Sigmoid colon (tissue), 4 donors: ENCODE data around the gene C7.

Source experiments
- CTCF ChIP-seq, 4 experiments: fragments of 450-650 bp in 3 of 4; fragments of 200-600 bp in 1 of 4; IDR thresholded peaks; one replicate each; pipeline ENCODE4 v1.5.1; 2016 to 2019; ENCODE audit warnings: antibody characterized with exemption in 4 of 4, mild to moderate bottlenecking in 3 of 4, moderate library complexity in 2 of 4
- EP300 ChIP-seq, 4 donors: sonication (generic); formaldehyde crosslinking; IDR thresholded peaks; one replicate each; pipeline ENCODE4 v1.6.1; 2017; ENCODE audit warnings: antibody characterized with exemption in 4 of 4
- POLR2A ChIP-seq, 2 donors: fragments of 450-650 bp; IDR thresholded peaks; one replicate each; pipeline ENCODE4 v1.6.1; 2016; ENCODE audit warnings: antibody characterized with exemption in 2 of 2, mild to moderate bottlenecking in 2 of 2, moderate library complexity in 2 of 2
- POLR2AphosphoS5 ChIP-seq, 4 donors: sonication (generic); formaldehyde crosslinking; IDR thresholded peaks; one replicate each; pipeline ENCODE4 v1.6.1; 2017; ENCODE audit warnings: antibody characterized with exemption in 4 of 4

DNA sequence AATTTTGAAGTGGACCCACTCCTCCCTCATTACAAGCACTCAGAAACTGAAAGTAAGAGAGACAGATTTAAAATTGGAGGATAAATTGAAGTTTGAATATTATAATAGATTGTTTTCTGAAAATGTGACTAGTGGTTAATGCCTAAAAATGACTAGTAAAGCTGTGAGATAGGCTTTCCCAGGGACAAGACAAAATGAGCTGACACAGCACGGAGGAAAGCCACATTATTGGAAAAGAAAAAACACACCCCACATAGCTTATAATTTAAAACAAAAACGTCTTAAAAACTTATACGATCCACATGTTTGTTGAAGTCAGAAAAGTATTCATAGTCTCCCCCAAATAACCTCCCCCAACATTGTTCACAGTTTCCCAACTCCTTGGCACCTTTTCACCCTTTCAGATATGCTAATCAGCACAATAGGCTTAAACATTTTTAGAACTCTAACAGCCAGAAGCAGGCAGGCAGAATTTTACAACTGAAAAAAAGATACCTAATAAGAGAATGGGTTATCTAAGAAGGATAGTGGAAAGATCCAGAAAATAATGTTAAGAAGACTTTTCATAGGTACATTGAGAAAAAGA is 6.1 kb downstream of the C7 start:
- TF ChIP-seq CTCF (IDR thresholded peaks at IDR 0.05) (no peak), POLR2A (IDR thresholded peaks at IDR 0.05) (no peak), POLR2AphosphoS5 (IDR thresholded peaks at IDR 0.05) (no peak), EP300 (IDR thresholded peaks at IDR 0.05) (no peak)
